GM12878 (cell line): Measurements from ENCODE around the gene OGA. TPM values are rescaled to one million over a fixed set of nuclear protein-coding genes. Genes with fewer than 3 reads are reported as not detected.
A peak's percentile ranks its signal among the peaks of the same experiment; 100 is the strongest.

Source experiments
- CHD4 ChIP-seq: fragments of 200-600 bp; sonication (generic); IDR thresholded peaks from 2 replicates; pipeline ENCODE4 v1.6.1; 2016; ENCODE audit warnings: mild to moderate bottlenecking
- CREB1 ChIP-seq: IDR thresholded peaks from 2 replicates; pipeline ENCODE4 v1.6.1; 2012; ENCODE audit warnings: low read depth, mild to moderate bottlenecking, inconsistent platforms
- EGR1 ChIP-seq, 2 experiments: IDR thresholded peaks; 1 replicate in 1 of 2; 2 replicates in 1 of 2; pipeline ENCODE4 v1.6.1; 2011 to 2012; ENCODE audit warnings: low read depth in 2 of 2, low read length in 2 of 2, borderline replicate concordance in 1 of 2, mild to moderate bottlenecking in 1 of 2, moderate library complexity in 1 of 2
- ETV6 ChIP-seq, 2 experiments: fragments of 450-650 bp in 1 of 2; IDR thresholded peaks in 1 of 2; conservative IDR thresholded peaks in 1 of 2; 2 replicates each; pipeline ENCODE4 v1.6.1; 2014; ENCODE audit warnings: antibody characterized with exemption in 1 of 2, borderline replicate concordance in 1 of 2, low read depth in 1 of 2, mild to moderate bottlenecking in 1 of 2, moderate library complexity in 1 of 2
- IRF4 ChIP-seq: IDR thresholded peaks from 2 replicates; pipeline ENCODE4 v1.6.1; 2011; ENCODE audit warnings: low read depth, low read length
- MYC ChIP-seq: IDR thresholded peaks from 2 replicates; pipeline ENCODE4 v1.6.1; 2011; ENCODE audit warnings: mild to moderate bottlenecking, low read length, moderate library complexity, inconsistent platforms; ENCODE audit not compliant: insufficient read depth, insufficient replicate concordance, insufficient read length, severe bottlenecking
- NR2F1 ChIP-seq: fragments of 450-650 bp; conservative IDR thresholded peaks from 2 replicates; pipeline ENCODE4 v1.6.1; 2017; ENCODE audit warnings: mild to moderate bottlenecking
- POLR2A ChIP-seq: IDR thresholded peaks from 2 replicates; pipeline ENCODE4 v1.6.1; 2011; ENCODE audit warnings: low read depth, mild to moderate bottlenecking, low read length
- POLR2AphosphoS5 ChIP-seq: IDR thresholded peaks from 2 replicates; pipeline ENCODE4 v1.6.1; 2011; ENCODE audit warnings: mild to moderate bottlenecking, low read length, inconsistent platforms
- RAD21 ChIP-seq: IDR thresholded peaks from 2 replicates; pipeline ENCODE4 v1.6.1; 2011; ENCODE audit warnings: mild to moderate bottlenecking, low read depth, low read length, moderate library complexity; ENCODE audit not compliant: insufficient read depth
- RB1 ChIP-seq: fragments of 450-650 bp; formaldehyde crosslinking; IDR thresholded peaks from 2 replicates; pipeline ENCODE4 v1.6.1; 2017; ENCODE audit warnings: mild to moderate bottlenecking, borderline replicate concordance
- RFX5 ChIP-seq: IDR thresholded peaks from 2 replicates; pipeline ENCODE4 v1.6.1; 2011; ENCODE audit warnings: low read depth, low read length, improper control_type of control experiment
- SIN3A ChIP-seq: IDR thresholded peaks from 2 replicates; pipeline ENCODE4 v1.6.1; 2012; ENCODE audit warnings: low read depth, low read length, improper control_type of control experiment
- SMAD5 ChIP-seq: IDR thresholded peaks from 2 replicates; pipeline ENCODE4 v1.6.1; 2016; ENCODE audit warnings: antibody characterized with exemption, low read depth
- SUZ12 ChIP-seq: fragments of 200-600 bp; sonication (generic); IDR thresholded peaks from one replicate; pipeline ENCODE4 v1.6.1; 2018; ENCODE audit warnings: antibody characterized with exemption, mild to moderate bottlenecking; ENCODE audit not compliant: unreplicated experiment
- TBL1XR1 ChIP-seq: IDR thresholded peaks from 2 replicates; pipeline ENCODE4 v1.6.1; 2012; ENCODE audit warnings: low read depth, low read length, improper control_type of control experiment
- ZNF207 ChIP-seq: fragments of 450-650 bp; IDR thresholded peaks from 2 replicates; pipeline ENCODE4 v1.6.1; 2014; ENCODE audit warnings: antibody characterized with exemption, mild to moderate bottlenecking, borderline replicate concordance
- ZNF217 ChIP-seq: fragments of 450-650 bp; IDR thresholded peaks from 2 replicates; pipeline ENCODE4 v1.6.1; 2017; ENCODE audit warnings: antibody characterized with exemption, mild to moderate bottlenecking
- ZNF274 ChIP-seq: IDR thresholded peaks from one replicate; pipeline ENCODE4 v1.8.0; 2011; ENCODE audit not compliant: insufficient read length, insufficient read depth
- ZNF687 ChIP-seq: fragments of 450-650 bp; IDR thresholded peaks from 2 replicates; pipeline ENCODE4 v1.6.1; 2017; ENCODE audit warnings: mild to moderate bottlenecking, moderate library complexity
- polyA plus RNA-seq, 11 experiments: library from polyadenylated mRNA; depleted of rRNA in 4 of 11; unstranded in 6 of 11; stranded (reverse) in 5 of 11; fragments of >200 nt; fragmentation: Nextera tagmentation in 4 of 11; fragmentation: Illumina TruSeq in 1 of 11; extraction: Ambion mirVana in 4 of 11; extraction: Trizol in 1 of 11; gene quantifications; 1 replicate in 1 of 11; 2 replicates in 10 of 11; pipeline versions ENCODE4 v1.2.1 to v1.2.3, GENCODE V29; 2011 to 2016; ENCODE audit warnings: inconsistent platforms in 2 of 11, missing spikeins in 2 of 11, low read depth in 1 of 11
- total RNA-seq, 4 experiments: library from RNA; depleted of rRNA in 3 of 4; stranded (reverse); fragments of >200 nt in 3 of 4; fragmentation: Illumina TruSeq in 1 of 4; extraction: Trizol in 1 of 4; gene quantifications; 2 replicates each; pipeline versions ENCODE4 v1.2.1 to v1.2.3, GENCODE V29; 2013 to 2021
- TF ChIP-seq, protein P1 (sequence below): fragments of 450-650 bp; formaldehyde crosslinking; IDR thresholded peaks from 2 replicates; pipeline ENCODE4 v1.4.0; 2020; ENCODE audit warnings: mild to moderate bottlenecking, moderate library complexity
- TF ChIP-seq, protein P2 (sequence below): IDR thresholded peaks from 2 replicates; pipeline ENCODE4 v1.6.1; 2012; ENCODE audit warnings: low read depth, low read length, improper control_type of control experiment

Gene OGA
- total and polyA plus RNA-seq, 10 of the 15 experiments (the other 5 are each of a cell fraction or from before 2014, with no cell fraction given), result 23.0 to 145 (median 85.2) TPM

GRCh38 chr10:101782811-101783735 lies 35.2 kb downstream of the OGA start, which contains the start of gene NPM3 (continued):
- TF ChIP-seq MYC (no peak), ZNF687 (no peak), SUZ12 (no peak), IRF4 (no peak), CHD4 (no peak), ZNF207 (no peak), EGR1 (IDR thresholded peaks at IDR 0.05; ENCODE audit: borderline replicate concordance in 1 of 2, low read depth in 2 of 2, low read length in 2 of 2) (peak in 1 of 2 experiments; percentile 72; a peak in 1 of 3 replicates), RAD21 (no peak), SMAD5 (no peak), RB1 (0 out of 2 replicates have a peak, but pooled peaks have one; percentile 51), SIN3A (no peak), POLR2AphosphoS5 (peak; percentile 48; the same call in 1 of the 2 replicates), ZNF274 (no peak), CREB1 (peak; percentile 97), TBL1XR1 (no peak), POLR2A (peak; percentile 76), RFX5 (no peak), ZNF217 (no peak), NR2F1 (peak; percentile 65), ETV6 (conservative IDR thresholded peaks at IDR 0.05 in 1 of 2, IDR thresholded peaks at IDR 0.05 in 1 of 2; ENCODE audit: borderline replicate concordance in 1 of 2, low read depth in 1 of 2) (no peak)
- TF ChIP-seq, protein P1, sequence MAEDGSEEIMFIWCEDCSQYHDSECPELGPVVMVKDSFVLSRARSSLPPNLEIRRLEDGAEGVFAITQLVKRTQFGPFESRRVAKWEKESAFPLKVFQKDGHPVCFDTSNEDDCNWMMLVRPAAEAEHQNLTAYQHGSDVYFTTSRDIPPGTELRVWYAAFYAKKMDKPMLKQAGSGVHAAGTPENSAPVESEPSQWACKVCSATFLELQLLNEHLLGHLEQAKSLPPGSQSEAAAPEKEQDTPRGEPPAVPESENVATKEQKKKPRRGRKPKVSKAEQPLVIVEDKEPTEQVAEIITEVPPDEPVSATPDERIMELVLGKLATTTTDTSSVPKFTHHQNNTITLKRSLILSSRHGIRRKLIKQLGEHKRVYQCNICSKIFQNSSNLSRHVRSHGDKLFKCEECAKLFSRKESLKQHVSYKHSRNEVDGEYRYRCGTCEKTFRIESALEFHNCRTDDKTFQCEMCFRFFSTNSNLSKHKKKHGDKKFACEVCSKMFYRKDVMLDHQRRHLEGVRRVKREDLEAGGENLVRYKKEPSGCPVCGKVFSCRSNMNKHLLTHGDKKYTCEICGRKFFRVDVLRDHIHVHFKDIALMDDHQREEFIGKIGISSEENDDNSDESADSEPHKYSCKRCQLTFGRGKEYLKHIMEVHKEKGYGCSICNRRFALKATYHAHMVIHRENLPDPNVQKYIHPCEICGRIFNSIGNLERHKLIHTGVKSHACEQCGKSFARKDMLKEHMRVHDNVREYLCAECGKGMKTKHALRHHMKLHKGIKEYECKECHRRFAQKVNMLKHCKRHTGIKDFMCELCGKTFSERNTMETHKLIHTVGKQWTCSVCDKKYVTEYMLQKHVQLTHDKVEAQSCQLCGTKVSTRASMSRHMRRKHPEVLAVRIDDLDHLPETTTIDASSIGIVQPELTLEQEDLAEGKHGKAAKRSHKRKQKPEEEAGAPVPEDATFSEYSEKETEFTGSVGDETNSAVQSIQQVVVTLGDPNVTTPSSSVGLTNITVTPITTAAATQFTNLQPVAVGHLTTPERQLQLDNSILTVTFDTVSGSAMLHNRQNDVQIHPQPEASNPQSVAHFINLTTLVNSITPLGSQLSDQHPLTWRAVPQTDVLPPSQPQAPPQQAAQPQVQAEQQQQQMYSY (CRISPR knock-in tag), result no peak
- TF ChIP-seq, protein P2, sequence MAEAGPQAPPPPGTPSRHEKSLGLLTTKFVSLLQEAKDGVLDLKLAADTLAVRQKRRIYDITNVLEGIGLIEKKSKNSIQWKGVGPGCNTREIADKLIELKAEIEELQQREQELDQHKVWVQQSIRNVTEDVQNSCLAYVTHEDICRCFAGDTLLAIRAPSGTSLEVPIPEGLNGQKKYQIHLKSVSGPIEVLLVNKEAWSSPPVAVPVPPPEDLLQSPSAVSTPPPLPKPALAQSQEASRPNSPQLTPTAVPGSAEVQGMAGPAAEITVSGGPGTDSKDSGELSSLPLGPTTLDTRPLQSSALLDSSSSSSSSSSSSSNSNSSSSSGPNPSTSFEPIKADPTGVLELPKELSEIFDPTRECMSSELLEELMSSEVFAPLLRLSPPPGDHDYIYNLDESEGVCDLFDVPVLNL, result no peak
